Sigmoid colon (tissue), 7 donors: ENCODE data around the gene UBE2Q2. TPM values are rescaled to one million over a fixed set of nuclear protein-coding genes. Genes with fewer than 3 reads are reported as not detected.

Experiments
- DNase-seq: peaks from one replicate; pipeline ENCODE4 v3.0.0-alpha.2; 2019
- H3K27ac ChIP-seq, 4 donors: fragments of 200-600 bp; sonication (generic); one replicate each; pipeline ENCODE4 v1.5.1; 2016 to 2019; ENCODE audit warnings: mild to moderate bottlenecking in 1 of 4
- H3K27me3 ChIP-seq, 3 donors: fragments of 200-600 bp; sonication (generic); one replicate each; pipeline ENCODE4 v1.5.1; 2019; ENCODE audit warnings: mild to moderate bottlenecking in 1 of 3
- H3K36me3 ChIP-seq, 4 donors: fragments of 200-600 bp; sonication (generic); one replicate each; pipeline ENCODE4 v1.5.1; 2016 to 2019
- H3K4me1 ChIP-seq, 4 donors: fragments of 200-600 bp; sonication (generic); one replicate each; pipeline ENCODE4 v1.5.1; 2017 to 2019
- H3K4me3 ChIP-seq, 4 donors: fragments of 200-600 bp; sonication (generic); one replicate each; pipeline ENCODE4 v1.5.1; 2017 to 2019; ENCODE audit warnings: mild to moderate bottlenecking in 2 of 4, moderate library complexity in 1 of 4
- H3K9me3 ChIP-seq, 4 donors: fragments of 200-600 bp in 3 of 4; sonication (generic) in 3 of 4; one replicate each; pipeline versions ENCODE4 v1.5.1 to v1.6.1; 2013 to 2019
- EP300 ChIP-seq, 4 donors: sonication (generic); formaldehyde crosslinking; IDR thresholded peaks; one replicate each; pipeline ENCODE4 v1.6.1; 2017; ENCODE audit warnings: antibody characterized with exemption in 4 of 4
- POLR2A ChIP-seq, 2 donors: fragments of 450-650 bp; IDR thresholded peaks; one replicate each; pipeline ENCODE4 v1.6.1; 2016; ENCODE audit warnings: antibody characterized with exemption in 2 of 2, mild to moderate bottlenecking in 2 of 2, moderate library complexity in 2 of 2
- POLR2AphosphoS5 ChIP-seq, 4 donors: sonication (generic); formaldehyde crosslinking; IDR thresholded peaks; one replicate each; pipeline ENCODE4 v1.6.1; 2017; ENCODE audit warnings: antibody characterized with exemption in 4 of 4
- WGBS, 2 donors: extraction: QIAGEN DNeasy Blood & Tissue Kit; methylation state at CpG; one replicate each; pipeline ENCODE4 v1.1.7; 2013; 5-methylcytosine and 5-hydroxymethylcytosine counted together
- intact Hi-C: fragments of 100-400 bp; cut with DNase I; formaldehyde crosslinking; loops from one replicate; pipeline ENCODE4 v1.15.1; 2023
- polyA plus RNA-seq, 3 donors: library from polyadenylated mRNA; stranded (reverse); fragments of 200-250 nt; gene quantifications; one replicate each; pipeline ENCODE4 v1.2.3, GENCODE V29; 2013
- total RNA-seq, 4 donors: library from RNA; depleted of rRNA; stranded (reverse); fragments of >200 nt; gene quantifications; one replicate each; pipeline ENCODE4 v1.1.0, GENCODE V29; 2016
- TF ChIP-seq, protein P1 (sequence below), 4 experiments: fragments of 450-650 bp in 3 of 4; fragments of 200-600 bp in 1 of 4; IDR thresholded peaks; one replicate each; pipeline ENCODE4 v1.5.1; 2016 to 2019; ENCODE audit warnings: antibody characterized with exemption in 4 of 4, mild to moderate bottlenecking in 3 of 4, moderate library complexity in 2 of 4
- donor health status: healthy with polysubstance abuse.
- donor health status: Bipolar disorder and iron deficiency.
- donor health status: healthy.

The UBE2Q2 gene
- total and polyA plus RNA-seq, 7 donors: 16.9 to 101 (median 69.5) TPM

DNA sequence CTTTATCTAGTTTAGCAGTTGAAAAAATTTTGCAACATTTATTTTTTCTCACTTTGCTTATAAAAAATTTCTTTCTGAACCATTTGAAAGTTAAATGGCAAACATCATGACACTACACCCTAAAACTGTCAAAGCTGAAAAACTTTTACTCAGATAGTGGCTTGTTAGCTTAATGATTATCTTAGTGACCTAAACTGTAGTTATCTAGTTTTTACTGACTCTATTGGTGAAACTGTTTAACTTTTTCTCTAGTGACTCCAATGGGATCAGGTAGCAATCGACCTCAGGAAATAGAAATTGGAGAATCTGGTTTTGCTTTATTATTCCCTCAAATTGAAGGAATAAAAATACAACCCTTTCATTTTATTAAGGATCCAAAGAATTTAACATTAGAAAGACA, 73.7 kb downstream of the UBE2Q2 start:
- Histone ChIP-seq H3K9me3 (no peaks in the 10 kb centered on the region), H3K4me3 (no peak overlapping the region), H3K36me3 (peaks cover 0 to 38% (median 3%) of the 10 kb centered on the region in 4 donors), H3K4me1 (peaks cover 0 to 4% (median 3%) of the 10 kb centered on the region in 4 donors), H3K27ac (no peak overlapping the region), H3K27me3 (no peaks in the 10 kb centered on the region)
- 72 to 89% methylated on average over 1 of the region's 1 CpG for WGBS, 2 donors
- intact Hi-C loops: no loop called here
- TF ChIP-seq POLR2AphosphoS5 (IDR thresholded peaks at IDR 0.05) (no peak), EP300 (IDR thresholded peaks at IDR 0.05) (no peak), POLR2A (IDR thresholded peaks at IDR 0.05) (no peak)
- TF ChIP-seq, protein P1, sequence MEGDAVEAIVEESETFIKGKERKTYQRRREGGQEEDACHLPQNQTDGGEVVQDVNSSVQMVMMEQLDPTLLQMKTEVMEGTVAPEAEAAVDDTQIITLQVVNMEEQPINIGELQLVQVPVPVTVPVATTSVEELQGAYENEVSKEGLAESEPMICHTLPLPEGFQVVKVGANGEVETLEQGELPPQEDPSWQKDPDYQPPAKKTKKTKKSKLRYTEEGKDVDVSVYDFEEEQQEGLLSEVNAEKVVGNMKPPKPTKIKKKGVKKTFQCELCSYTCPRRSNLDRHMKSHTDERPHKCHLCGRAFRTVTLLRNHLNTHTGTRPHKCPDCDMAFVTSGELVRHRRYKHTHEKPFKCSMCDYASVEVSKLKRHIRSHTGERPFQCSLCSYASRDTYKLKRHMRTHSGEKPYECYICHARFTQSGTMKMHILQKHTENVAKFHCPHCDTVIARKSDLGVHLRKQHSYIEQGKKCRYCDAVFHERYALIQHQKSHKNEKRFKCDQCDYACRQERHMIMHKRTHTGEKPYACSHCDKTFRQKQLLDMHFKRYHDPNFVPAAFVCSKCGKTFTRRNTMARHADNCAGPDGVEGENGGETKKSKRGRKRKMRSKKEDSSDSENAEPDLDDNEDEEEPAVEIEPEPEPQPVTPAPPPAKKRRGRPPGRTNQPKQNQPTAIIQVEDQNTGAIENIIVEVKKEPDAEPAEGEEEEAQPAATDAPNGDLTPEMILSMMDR (IDR thresholded peaks at IDR 0.05): no peak
- DNase-seq: no peak

DNA sequence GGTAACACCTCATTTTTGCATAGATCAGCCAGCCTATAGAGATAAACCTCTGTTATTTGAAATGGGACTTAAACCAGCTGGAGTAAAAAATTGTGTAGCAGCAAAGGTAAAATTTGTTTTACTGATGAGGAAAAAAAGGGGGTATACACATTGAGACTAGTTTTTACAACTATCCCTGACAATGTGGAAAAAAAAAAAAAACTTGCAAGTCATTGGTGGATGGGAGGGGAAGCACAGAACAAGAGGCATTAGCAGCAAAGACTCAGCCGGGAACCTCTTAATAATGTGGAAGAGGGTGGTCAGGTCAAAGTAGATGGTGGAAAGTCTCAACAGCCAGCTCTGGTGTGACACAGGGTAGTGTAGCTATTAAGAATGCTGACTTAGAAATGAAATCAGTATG, 74.9 kb downstream of the UBE2Q2 start:
- H3K4me1 ChIP-seq: peaks cover 0 to 13% (median 12%) of the 10 kb centered on the region in 4 donors
- no peaks in the 10 kb centered on the region for H3K9me3 ChIP-seq
- intact Hi-C loops: no loop called here
- TF ChIP-seq POLR2AphosphoS5 (IDR thresholded peaks at IDR 0.05) (no peak), POLR2A (IDR thresholded peaks at IDR 0.05) (no peak), EP300 (IDR thresholded peaks at IDR 0.05) (no peak)
- TF ChIP-seq, protein P1 (IDR thresholded peaks at IDR 0.05): no peak
- DNase-seq: no peak
- no peak overlapping the region for H3K4me3 ChIP-seq
- H3K27ac ChIP-seq: no peak overlapping the region
- peaks cover 0 to 38% (median 3%) of the 10 kb centered on the region in 4 donors for H3K36me3 ChIP-seq
- H3K27me3 ChIP-seq: no peaks in the 10 kb centered on the region
- WGBS, 2 donors: 94 to 96% methylated on average over 1 of the region's 1 CpG

DNA sequence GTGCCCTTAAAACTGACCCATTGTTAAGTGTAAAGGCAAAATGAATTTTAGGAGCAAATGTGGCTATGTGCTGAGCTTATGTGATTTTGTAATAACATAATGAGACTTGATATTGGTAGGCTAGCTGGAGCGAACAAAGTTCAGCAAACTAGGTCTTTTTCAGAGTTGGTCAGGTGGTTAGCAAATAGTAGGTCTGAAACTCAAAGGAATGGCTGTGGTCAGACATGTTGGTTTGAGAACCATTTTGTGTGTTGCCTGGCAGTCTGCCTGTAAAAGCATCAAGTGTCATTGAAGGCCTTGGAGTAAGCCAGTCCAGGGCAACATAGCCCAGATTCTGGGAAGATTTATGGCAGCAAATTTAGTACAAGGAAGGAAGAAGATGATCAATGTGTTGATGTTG, 76.8 kb downstream of the UBE2Q2 start:
- no peak overlapping the region for H3K27ac ChIP-seq
- no peak for DNase-seq
- no peak overlapping the region for H3K4me3 ChIP-seq
- TF ChIP-seq POLR2AphosphoS5 (IDR thresholded peaks at IDR 0.05) (no peak), EP300 (IDR thresholded peaks at IDR 0.05) (no peak), POLR2A (IDR thresholded peaks at IDR 0.05) (no peak)
- TF ChIP-seq, protein P1 (IDR thresholded peaks at IDR 0.05): no peak
- 95 to 97% methylated on average over 1 of the region's 1 CpG for WGBS, 2 donors
- peaks cover 0 to 22% (median 16%) of the 10 kb centered on the region in 4 donors for H3K4me1 ChIP-seq
- no peaks in the 10 kb centered on the region for H3K9me3 ChIP-seq
- no peaks in the 10 kb centered on the region for H3K27me3 ChIP-seq
- H3K36me3 ChIP-seq: peaks cover 0 to 22% (median 0%) of the 10 kb centered on the region in 4 donors
- intact Hi-C loops: no loop called here

DNA sequence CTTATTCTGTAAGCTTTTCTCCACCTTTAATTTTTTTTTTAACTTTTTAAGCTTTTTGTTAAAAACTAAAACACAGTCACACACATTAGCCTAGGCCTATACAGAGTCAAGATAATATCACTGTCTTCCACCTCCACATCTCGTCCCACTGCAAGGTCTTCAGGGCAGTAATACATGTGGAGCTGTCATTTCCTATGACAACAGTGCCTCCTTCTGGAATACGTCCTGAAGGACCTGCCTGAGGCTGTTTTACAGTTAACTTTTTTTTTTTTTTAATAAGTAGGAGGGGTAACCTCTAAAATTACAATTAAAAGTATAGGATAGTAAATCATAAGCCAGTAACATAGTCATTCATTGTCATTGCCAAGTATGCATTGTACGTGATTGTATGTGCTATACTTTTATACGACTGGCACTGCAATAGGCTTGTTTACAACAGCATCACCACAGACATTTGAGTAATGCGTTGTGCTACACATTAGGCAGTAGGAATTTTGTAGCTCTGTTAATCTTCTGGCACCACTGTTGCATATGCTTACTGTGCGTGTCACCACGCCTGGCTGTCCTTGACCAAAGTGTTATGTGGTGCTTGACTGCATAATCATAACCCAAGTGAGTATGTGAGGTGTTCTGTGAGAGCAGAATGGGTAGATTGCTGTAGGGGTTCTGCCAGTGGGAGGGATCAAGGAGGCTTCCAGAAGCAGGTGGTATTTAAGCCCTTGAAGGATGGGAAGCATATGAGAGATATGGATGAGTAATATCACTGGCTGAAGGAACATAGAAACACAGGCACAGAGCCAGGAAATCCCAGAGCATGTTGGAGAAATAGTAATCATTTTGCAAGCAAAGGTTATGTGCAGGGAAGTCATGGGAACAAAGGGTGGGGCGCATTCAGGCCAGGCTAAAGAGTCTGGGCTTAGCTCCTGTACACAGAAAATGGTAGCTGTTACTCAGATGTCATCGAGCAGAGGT, 78.8 kb downstream of the UBE2Q2 start:
- H3K27ac ChIP-seq: no peak overlapping the region
- no peak for TF ChIP-seq POLR2A (IDR thresholded peaks at IDR 0.05)
- TF ChIP-seq, protein P1 (IDR thresholded peaks at IDR 0.05): peak in 2 of 4 experiments; percentile 21 to 30
- intact Hi-C loops: no loop called here
- H3K9me3 ChIP-seq: no peaks in the 10 kb centered on the region
- peaks cover 0 to 17% (median 0%) of the 10 kb centered on the region in 4 donors for H3K36me3 ChIP-seq
- H3K4me3 ChIP-seq: no peak overlapping the region
- no peak for DNase-seq
- 16 to 60% methylated on average over 9 of the region's 9 CpGs for WGBS, 2 donors
- peaks cover 0 to 30% (median 26%) of the 10 kb centered on the region in 4 donors for H3K4me1 ChIP-seq
- H3K27me3 ChIP-seq: no peaks in the 10 kb centered on the region
